GM12865 (cell line): ENCODE data around the gene KRTAP19-4.
"Not testable (repeated sequence)": the region's sequence is repeated elsewhere in the genome, so short reads cannot be mapped to it uniquely, and the experiment has no call there.

Source experiments
- DNase-seq: peaks from one replicate; pipeline ENCODE4 v3.0.0; 2010; ENCODE audit warnings: low read depth
- H3K4me3 ChIP-seq: 2 replicates; pipeline ENCODE4 v1.5.1; 2011; ENCODE audit warnings: mild to moderate bottlenecking, low read depth, low read length, control low read depth
- TF ChIP-seq, protein P1 (sequence below): IDR thresholded peaks from 2 replicates; pipeline ENCODE4 v1.5.1; 2011; ENCODE audit warnings: low read length, control low read depth, low read depth, inconsistent platforms; ENCODE audit not compliant: insufficient read depth; ENCODE audit errors: missing control alignments

KRTAP19-4 gene, protein sequence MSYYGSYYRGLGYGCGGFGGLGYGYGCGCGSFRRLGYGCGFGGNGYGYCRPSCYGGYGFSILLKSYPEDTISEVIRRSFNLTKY

DNA sequence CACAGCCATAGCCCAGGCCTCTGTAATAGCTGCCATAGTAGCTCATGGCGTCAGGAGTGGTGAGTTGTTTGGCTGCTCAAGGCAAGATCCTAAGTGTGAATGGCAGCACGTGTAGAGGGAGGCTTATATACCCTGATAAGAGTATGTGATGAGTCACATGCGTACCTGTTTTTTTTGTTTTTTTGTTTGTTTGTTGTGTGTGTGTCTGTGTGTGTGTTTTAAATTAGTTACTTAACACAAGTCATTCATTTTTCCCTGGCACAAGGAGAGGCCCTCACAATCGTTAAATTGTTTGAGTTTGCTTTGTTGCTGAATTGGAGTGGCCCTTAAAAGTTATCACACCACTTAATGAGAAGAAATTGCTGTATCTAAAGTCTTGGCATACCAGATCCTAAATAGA lies at the start of gene KRTAP19-4:
TSS of gene KRTAP19-4 (minus strand) at position 101 of the 400 bp plus-strand sequence. CDS start at position 46, 55 bp downstream.
- no peak within 1 kb of the TSS for H3K4me3 ChIP-seq
- DNase-seq = no peak
- TF ChIP-seq, protein P1, sequence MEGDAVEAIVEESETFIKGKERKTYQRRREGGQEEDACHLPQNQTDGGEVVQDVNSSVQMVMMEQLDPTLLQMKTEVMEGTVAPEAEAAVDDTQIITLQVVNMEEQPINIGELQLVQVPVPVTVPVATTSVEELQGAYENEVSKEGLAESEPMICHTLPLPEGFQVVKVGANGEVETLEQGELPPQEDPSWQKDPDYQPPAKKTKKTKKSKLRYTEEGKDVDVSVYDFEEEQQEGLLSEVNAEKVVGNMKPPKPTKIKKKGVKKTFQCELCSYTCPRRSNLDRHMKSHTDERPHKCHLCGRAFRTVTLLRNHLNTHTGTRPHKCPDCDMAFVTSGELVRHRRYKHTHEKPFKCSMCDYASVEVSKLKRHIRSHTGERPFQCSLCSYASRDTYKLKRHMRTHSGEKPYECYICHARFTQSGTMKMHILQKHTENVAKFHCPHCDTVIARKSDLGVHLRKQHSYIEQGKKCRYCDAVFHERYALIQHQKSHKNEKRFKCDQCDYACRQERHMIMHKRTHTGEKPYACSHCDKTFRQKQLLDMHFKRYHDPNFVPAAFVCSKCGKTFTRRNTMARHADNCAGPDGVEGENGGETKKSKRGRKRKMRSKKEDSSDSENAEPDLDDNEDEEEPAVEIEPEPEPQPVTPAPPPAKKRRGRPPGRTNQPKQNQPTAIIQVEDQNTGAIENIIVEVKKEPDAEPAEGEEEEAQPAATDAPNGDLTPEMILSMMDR = no peak

DNA sequence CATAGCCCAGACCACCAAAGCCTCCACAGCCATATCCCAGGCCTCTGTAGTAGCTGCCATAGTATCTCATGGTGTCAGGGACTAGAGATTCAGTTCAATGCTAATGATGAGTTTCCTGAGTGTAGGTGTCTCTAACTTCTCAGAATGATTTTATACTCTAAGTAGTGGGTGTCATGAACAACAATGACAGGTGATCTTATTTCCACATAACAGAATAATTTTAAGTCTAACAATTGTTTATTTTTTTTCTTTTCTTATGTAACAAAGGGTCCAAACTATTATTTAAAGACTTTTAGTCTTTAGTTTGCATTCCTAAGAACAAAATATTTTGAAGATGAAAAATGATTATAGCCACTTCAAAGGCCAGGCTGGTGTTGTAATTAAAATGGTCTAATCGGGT lies 44.8 kb upstream of the KRTAP19-4 start, which contains the start of gene KRTAP19-6:
TSS of gene KRTAP19-6 (minus strand) at position 101 of the 400 bp plus-strand sequence. CDS start at position 70, 31 bp downstream.
- TF ChIP-seq, protein P1 = no peak
- no peak for DNase-seq
- no peak within 1 kb of the TSS for H3K4me3 ChIP-seq

DNA sequence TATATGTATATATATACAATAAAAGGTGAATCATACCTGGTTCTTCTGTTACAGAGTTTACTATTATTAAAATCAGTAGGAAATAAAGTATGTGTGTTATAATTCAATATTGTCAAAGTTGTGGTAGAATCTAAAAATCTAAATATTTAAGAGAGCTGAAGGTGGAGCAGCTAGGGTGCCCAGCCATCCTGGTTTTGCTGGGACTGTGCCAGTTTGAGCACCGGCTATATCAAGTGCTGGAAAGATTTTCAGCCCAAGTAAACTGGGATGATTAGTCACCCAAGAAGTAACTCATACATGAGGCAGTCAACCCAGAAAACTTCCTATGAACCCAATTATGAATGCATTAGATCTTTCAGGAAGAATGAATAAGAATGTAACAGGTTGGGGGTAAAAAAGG lies 21.9 kb upstream of the KRTAP19-4 start:
- H3K4me3 ChIP-seq = no peak overlapping the region
- no peak for DNase-seq
- TF ChIP-seq, protein P1 = no peak

DNA sequence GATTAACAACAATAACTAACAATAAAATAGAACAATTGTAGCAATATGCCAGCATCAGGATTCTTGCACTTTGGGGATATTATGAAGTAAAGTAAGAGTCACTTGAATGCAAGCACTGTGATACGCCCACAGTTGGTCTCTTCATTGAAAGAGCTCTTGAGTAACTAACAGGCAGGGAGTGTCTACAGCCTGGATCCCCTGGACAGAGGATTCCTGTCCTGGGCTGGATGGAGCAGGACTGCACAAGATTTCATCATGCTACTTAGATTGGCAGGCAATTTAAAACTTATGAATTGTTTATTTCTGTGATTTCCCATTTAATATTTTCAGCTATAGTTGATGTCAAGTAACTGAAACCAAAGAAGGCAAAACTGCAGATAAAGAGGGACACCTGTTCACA lies 18.7 kb upstream of the KRTAP19-4 start:
- no peak for DNase-seq
- TF ChIP-seq, protein P1 = no peak
- H3K4me3 ChIP-seq = no peak overlapping the region

DNA sequence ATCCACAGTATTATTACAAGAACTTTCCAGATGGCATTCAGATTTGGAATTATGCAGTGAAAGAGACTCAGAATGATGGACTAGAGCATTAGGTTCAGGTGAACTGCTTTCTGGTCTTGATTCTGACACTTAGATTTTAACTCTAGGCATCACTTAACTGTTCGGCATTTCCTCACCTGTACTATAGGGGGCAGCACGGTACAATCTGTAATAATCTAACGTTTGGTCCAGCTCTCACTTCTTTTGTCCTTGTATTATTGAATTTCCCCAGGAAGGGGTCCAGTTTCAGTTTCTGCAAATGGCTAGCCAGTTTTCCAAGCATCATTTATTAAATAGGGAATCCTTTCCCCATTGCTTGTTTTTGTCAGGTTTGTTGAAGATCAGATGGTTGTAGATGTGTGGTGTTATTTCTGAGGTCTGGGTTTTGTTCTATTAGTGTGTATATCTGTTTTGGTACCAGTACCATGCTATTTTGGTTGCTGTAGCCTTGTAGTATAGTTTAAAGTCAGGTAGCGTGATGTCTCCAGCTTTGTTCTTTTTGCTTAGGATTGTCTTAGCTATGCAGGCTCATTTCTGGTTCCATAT lies 8.7 kb upstream of the KRTAP19-4 start:
- TF ChIP-seq, protein P1 = peak; percentile 45
- peak; percentile 8 for DNase-seq
- H3K4me3 ChIP-seq = not testable (repeated sequence)

DNA sequence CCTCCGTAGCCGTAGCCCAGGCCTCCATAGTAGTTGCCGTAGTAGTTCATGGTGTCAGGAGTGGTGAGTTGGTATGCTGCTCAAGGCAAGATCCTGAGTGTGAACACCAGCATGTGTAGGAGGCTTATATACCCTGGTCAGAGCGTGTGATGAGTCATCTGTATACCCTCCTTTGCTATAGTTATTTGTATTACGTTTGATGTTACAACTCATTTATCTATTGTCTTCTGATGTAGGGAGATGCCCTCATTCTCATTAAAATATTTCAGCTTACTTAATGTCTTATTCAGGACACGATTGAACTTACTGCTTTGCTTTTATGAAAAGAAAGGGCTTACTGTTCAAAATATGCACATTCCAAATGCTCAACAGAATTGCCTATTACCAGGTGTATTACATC lies 5.1 kb upstream of the KRTAP19-4 start, which contains the start of gene KRTAP19-5:
TSS of gene KRTAP19-5 (minus strand) at position 101 of the 400 bp plus-strand sequence. CDS start at position 50, 51 bp downstream.
- TF ChIP-seq, protein P1 = no peak
- H3K4me3 ChIP-seq = no peak within 1 kb of the TSS
- no peak for DNase-seq
